Mesothelial cell of epicardium (in vitro differentiated cells): ENCODE data around the gene SKIL. TPM values are rescaled to one million over a fixed set of nuclear protein-coding genes. Genes with fewer than 3 reads are reported as not detected.
A peak's percentile ranks its signal among the peaks of the same experiment; 100 is the strongest.

Experiments
- DNase-seq, 2 experiments: peaks; one replicate each; pipeline ENCODE4 v3.0.0; 2021; ENCODE audit warnings: low spot score in 2 of 2; ENCODE audit not compliant: unreplicated experiment in 2 of 2
- H3K27ac Mint-ChIP-seq: 2 replicates; pipeline ENCODE4 v1.8.0; 2021; ENCODE audit warnings: mixed read lengths
- H3K27me3 Mint-ChIP-seq: 2 replicates; pipeline ENCODE4 v1.8.0; 2021; ENCODE audit warnings: low read depth, mixed read lengths
- H3K36me3 Mint-ChIP-seq: 2 replicates; pipeline ENCODE4 v1.8.0; 2021; ENCODE audit warnings: mixed read lengths
- H3K4me1 Mint-ChIP-seq: 2 replicates; pipeline ENCODE4 v1.8.0; 2021; ENCODE audit warnings: mixed read lengths
- H3K4me3 Mint-ChIP-seq: 2 replicates; pipeline ENCODE4 v1.8.0; 2021; ENCODE audit warnings: mild to moderate bottlenecking, moderate library complexity, mixed read lengths
- H3K9me3 Mint-ChIP-seq: 2 replicates; pipeline ENCODE4 v1.8.0; 2021; ENCODE audit warnings: mixed read lengths
- CTCF ChIP-seq: fragments of 200-600 bp; sonication (generic); IDR thresholded peaks from one replicate; pipeline ENCODE4 v1.5.0; 2021; ENCODE audit warnings: antibody characterized with exemption; ENCODE audit not compliant: unreplicated experiment
- total RNA-seq: library from RNA; stranded (reverse); gene quantifications from 3 replicates; pipeline ENCODE4 v1.2.1, GENCODE V29; 2021

The SKIL gene
- total RNA-seq, 1 donor from 2014 or later = 328 TPM

- no peak overlapping the region for H3K4me3 Mint-ChIP-seq
- H3K9me3 Mint-ChIP-seq = peaks cover 3% of the 10 kb centered on the region
- TF ChIP-seq CTCF = no peak
- no peaks in the 10 kb centered on the region for H3K27me3 Mint-ChIP-seq
- H3K27ac Mint-ChIP-seq = peak overlapping the region; percentile 64
- H3K4me1 Mint-ChIP-seq = peaks cover 23% of the 10 kb centered on the region
- peak in 1 of 2 experiments; percentile 25 for DNase-seq
- peaks cover 25% of the 10 kb centered on the region for H3K36me3 Mint-ChIP-seq
These were observed 80.3 kb downstream of the SKIL start for GRCh38 chr3:170437696-170438407.

GRCh38 chr3:170438836-170439235, 81.3 kb downstream of the SKIL start:
- DNase-seq = no peak
- H3K4me1 Mint-ChIP-seq = peaks cover 23% of the 10 kb centered on the region
- peaks cover 3% of the 10 kb centered on the region for H3K9me3 Mint-ChIP-seq
- peaks cover 19% of the 10 kb centered on the region for H3K36me3 Mint-ChIP-seq
- no peaks in the 10 kb centered on the region for H3K27me3 Mint-ChIP-seq
- no peak overlapping the region for H3K27ac Mint-ChIP-seq
- no peak overlapping the region for H3K4me3 Mint-ChIP-seq
- TF ChIP-seq CTCF = no peak

- peaks cover 9% of the 10 kb centered on the region for H3K36me3 Mint-ChIP-seq
- TF ChIP-seq CTCF = no peak
- no peaks in the 10 kb centered on the region for H3K27me3 Mint-ChIP-seq
- H3K9me3 Mint-ChIP-seq = peaks cover 3% of the 10 kb centered on the region
- H3K4me1 Mint-ChIP-seq = peaks cover 23% of the 10 kb centered on the region
- H3K4me3 Mint-ChIP-seq = no peak overlapping the region
- no peak for DNase-seq
- no peak overlapping the region for H3K27ac Mint-ChIP-seq
These were observed 82.8 kb downstream of the SKIL start for GRCh38 chr3:170440344-170440743.

- no peak for DNase-seq
- Mint-ChIP-seq H3K4me3 (no peak overlapping the region), H3K27ac (no peak overlapping the region), H3K27me3 (no peaks in the 10 kb centered on the region), H3K9me3 (peaks cover 3% of the 10 kb centered on the region), H3K4me1 (peaks cover 23% of the 10 kb centered on the region), H3K36me3 (peaks cover 3% of the 10 kb centered on the region)
- no peak for TF ChIP-seq CTCF
These were observed 83.9 kb downstream of the SKIL start for GRCh38 chr3:170441412-170441811.

- Mint-ChIP-seq H3K4me3 (no peak overlapping the region), H3K27ac (no peak overlapping the region), H3K36me3 (peaks cover 3% of the 10 kb centered on the region), H3K27me3 (no peaks in the 10 kb centered on the region), H3K9me3 (peaks cover 3% of the 10 kb centered on the region), H3K4me1 (peaks cover 12% of the 10 kb centered on the region)
- peak in 1 of 2 experiments; percentile 9 for DNase-seq
- TF ChIP-seq CTCF = no peak
These were observed 85.4 kb downstream of the SKIL start for GRCh38 chr3:170442947-170443346.
